GM18499 (cell line): ENCODE data around the gene CNR2.
"Not testable (repeated sequence)": the region's sequence is repeated elsewhere in the genome, so short reads cannot be mapped to it uniquely, and the experiment has no call there.

Experiments used
- ATAC-seq: cut with Tn5 transposase; IDR thresholded peaks from one replicate; pipeline ENCODE4 v1.9.1; 2021; ENCODE audit warnings: moderate number of reproducible peaks; ENCODE audit not compliant: insufficient read depth, unreplicated experiment

Gene CNR2

DNA sequence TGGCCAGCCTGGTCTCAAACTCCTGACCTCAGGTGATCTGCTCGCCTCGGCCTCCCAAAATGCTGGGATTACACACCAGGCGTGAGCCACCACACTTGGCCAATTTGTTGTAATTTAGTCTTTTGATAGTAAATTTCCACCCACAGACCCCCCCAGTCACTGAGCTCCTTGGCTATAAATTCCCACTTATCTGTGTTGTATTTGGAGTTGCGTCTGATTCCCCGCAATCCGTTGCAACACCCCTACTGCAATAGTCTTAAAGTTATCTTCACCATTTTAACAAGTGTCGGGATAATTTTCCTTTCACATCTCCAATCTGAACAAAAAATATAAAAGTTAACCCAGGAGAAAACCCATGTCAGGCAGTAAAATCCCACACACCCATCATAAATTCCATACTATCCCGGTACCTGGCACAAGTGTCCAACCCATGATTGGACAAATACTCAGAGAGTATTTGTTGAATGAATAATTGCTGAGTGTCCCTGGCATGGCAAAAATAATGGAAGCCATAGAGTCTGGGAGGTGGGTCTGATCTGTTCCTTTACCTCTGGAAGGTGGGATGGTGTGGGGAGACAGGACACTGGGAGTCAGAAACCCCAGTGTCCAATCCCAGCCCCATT, 9.3 kb upstream of the CNR2 start:
- ATAC-seq = no peak

DNA sequence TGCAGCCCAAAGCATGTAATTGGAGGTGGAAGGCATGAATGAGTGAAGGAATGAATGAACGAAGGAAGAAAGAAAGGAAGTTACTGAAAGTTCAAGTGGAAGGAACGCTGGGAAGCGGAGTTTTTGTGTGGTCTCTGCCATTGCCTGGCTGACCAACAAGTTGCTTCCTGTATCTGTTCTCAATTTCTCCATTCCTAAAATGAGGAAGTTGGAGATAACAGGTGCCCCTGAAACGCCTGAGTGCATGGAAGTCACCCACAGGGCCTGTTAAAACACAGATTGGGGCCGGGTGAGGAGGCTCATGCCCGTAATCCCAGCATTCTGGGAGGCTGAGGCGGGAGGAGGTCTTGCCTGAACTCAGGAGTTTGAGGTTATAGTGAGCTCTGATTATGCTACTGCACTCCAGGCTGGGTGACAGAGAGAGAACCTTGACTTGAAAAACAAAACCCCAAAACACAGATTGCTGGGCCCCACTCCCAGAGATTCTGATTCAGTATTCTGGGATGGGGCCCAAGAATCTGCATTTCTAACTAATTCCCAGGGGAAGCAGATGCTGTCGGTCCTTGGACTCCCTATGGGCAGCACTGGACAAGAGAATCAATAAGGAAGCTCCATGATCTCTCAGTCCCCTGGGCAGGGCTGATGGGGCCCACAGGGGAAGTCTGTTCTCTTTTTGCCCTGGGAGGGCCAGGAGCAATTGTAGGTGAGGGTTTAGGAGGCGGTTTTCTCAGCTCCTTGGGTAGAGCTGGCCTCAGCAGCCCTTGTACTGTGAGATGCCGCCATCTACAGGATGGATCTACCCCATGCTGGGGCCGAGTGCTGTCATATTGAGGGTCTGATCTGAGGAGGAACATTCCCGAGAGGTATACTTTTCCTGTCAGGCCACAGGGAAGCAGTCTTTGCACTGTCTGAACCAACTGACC, 3.3 kb upstream of the CNR2 start:
- no peak for ATAC-seq

DNA sequence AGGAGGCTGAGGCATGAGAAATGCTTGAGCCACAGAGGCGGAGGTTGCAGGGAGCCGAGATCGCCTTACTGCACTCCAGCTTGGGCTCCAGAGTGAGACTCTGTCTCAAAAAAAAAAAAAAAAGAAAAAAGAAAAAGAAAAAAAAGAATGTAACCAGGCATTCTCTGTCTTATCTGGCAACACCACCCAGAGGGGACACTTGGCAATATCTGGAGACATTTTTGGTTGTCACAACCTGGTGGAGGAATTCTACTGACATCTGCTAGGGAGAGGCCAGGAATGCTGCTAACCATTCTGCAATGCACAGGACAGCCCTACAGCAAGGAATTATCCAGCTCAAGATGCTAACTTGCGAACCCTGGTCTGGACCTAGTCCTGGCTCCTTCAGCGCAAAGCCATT, 2.3 kb upstream of the CNR2 start:
- ATAC-seq = no peak

DNA sequence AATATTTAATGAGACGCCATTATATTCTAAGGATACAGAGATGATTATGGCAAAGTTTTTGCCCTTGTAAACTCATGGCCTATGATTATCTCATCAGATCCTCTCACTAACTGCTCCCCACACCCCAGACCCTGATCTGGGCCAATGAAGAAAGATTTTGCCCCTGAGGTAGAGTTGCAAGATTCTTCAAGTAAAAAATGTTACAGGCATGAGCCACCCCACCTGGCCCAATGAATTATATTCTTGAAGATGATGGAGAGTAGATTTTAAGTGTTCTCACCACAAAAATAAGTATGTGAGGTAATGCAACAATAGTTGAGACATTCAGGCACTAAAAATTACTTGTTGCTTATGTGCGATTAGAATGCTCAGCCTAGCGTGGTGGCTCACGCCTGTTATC, 1.8 kb upstream of the CNR2 start:
- no peak for ATAC-seq

DNA sequence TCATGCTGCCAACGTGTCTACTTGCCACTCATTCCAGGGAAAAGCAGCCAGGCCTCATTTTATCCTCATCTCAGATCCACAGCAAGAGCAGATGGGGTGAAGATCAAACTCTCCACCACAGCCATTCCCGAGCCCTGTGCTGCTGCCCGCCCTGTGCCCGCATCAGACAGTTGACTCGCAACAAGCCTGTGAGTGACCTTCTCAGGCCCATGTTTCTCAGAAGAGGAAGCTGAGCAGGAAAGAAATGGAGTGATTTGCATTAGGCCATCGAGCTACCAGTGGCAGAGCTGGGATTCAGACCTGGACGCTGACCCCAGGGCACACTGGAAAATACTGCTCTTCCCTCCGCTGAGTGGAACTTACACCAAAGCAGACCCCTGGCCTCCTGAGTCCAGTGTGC, 1.2 kb downstream of the CNR2 start:
- ATAC-seq = no peak

DNA sequence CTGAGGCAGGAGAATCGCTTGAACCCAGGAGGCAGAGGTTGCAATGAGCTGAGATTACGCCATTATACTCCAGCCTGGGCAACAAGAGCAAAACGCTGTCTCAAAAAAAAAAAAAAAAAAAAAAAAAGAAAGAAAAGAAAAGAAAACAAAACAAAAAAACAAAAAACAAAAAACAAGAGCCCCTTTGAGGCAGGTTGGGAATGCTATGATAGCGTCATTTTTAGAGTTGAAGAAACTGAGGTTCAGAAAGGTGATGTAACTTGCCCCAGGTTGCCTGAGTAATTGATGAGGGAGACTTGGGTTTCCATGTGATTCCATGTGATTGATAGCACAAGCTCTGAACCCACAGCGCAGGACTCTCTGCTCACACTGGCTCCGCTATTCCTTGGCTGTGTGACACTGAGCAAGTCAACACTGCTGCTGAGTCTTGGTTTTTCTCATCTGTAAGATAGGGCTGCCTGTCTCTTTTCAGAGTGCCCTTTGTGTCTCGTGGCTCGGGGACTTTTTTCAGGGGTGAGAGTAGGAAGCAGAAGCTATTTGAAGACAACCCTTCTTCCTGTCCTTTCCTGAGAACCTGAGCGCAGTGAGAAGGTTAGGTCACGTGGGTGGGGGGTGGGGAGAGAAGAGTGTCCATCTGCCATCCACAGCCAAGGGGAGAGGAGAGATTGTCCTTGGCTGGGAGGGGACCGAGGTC, 2.5 kb downstream of the CNR2 start:
- ATAC-seq = no peak

DNA sequence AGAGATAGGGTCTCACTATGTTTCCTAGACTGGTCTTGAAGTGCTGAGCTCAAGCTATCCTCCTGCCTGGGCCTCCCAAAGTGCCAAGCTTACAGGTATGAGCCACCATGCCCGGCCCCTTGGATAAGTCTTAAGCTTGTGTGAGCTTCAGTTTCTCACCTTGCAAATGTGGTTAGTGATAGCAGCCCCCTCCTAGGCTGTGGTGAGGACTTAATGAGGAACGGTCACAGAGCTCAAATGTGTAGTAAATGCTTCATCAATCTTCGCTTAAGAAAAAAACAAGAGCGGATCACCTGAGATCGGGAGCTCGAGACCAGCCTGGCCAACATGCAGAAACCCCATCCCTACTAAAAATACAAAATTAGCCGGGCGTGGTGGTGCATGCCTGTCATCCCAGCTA, 3.0 kb downstream of the CNR2 start:
- no peak for ATAC-seq

DNA sequence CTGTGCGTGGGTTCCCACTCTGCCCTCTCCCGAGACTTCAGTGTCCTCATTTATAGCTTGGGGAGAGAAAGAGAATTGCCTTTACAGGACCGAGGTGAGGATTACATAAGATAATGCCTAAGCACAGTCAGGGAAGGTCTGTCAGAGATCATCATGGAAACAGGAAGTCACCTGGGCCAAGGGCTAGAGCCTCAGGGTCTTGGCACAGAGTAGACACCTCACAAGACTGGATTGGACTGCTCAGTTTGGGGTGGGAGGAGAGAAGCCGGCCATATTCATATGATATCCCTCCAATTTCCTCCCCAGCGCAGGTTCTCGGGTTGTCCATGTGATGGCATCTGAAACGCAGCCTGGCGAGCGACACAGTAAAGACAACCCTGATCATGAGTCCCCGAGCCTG, 3.8 kb downstream of the CNR2 start:
- no peak for ATAC-seq

DNA sequence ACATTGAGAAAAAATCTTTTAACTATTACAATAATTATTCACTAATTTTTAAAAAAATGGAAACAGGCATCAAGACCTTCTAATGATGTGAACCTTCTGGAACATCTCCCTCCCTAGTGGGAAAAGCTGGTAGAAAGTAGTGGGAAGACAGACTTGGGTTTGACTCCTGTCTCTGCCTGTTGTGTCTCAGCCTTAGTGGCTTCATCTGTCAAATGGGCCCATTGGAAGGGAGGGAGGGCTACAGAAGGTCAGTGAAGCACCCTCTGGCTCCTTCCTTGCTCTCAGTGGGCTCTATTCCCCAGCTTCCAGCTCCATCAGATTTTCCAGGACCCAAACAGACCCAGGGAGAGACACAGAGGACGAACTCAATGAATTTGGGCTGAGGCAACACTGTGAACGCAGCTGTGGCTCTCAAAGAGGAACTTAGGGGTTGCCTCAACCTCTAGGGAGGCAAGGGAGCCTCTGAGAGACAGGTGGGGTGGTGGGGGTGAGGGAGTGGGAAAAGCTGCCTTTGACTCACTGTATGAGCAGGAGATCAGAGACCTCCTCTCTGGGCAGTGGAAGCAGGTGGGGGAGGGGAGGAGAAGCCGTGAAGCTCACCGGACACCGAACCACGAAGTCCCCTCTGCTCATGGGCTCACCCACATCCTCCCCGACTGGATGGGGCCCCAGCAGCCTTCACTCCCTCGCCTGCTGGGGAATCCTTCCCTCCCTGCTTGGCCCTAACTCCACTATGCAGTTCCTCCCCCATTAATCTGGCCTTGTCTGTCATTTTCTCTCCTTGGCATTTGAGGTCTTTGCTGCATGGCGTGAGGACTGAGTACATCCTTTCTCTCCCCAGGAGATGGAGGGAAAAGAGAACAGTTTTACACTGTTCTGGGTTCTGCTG, 4.5 kb downstream of the CNR2 start:
- no peak for ATAC-seq

DNA sequence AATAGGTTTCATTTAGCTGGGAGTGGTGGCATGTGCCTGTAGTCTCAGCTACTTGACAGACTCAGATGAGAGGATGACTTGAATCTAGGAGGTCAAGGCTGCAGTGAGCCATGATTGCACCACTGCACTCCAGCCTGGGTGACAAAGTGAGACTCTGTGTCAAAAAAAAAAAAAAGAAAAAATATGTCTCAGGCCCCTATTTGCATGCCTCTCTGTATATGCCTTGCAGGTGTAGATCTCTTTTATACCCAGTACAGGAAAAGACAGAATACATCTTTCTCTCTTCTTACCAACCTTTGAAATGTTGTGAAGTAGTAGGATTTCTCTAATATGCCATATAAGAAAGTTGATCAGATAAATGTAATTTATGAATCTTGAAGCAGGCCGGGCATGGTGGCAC, 6.4 kb downstream of the CNR2 start:
- no peak for ATAC-seq

DNA sequence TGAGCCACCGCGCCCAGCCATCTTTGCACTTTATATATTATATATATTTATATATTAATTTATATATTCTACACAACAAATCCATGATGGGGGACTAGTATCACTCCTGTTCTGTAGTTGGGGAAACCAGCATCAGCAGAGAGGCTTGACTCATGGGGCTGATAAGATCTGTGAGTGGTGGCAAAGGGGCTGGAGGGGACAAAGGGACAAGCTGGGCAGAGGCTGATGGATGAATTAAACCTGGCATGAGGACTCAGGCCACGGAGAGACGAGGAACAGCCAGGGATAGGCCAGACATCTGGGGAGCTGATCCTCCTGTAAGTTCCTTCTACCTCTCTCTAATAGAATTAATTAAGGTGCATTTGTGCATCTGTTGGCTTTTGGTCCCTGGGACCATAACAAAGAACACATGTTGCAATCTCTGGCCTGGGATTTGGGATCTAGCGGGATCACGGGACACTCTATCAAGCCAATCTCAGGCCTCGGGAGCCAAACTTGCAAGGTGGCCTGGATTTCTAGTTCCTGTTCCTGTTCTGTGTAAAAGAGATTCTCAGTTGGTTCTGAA, 7.6 kb downstream of the CNR2 start:
- ATAC-seq = no peak

DNA sequence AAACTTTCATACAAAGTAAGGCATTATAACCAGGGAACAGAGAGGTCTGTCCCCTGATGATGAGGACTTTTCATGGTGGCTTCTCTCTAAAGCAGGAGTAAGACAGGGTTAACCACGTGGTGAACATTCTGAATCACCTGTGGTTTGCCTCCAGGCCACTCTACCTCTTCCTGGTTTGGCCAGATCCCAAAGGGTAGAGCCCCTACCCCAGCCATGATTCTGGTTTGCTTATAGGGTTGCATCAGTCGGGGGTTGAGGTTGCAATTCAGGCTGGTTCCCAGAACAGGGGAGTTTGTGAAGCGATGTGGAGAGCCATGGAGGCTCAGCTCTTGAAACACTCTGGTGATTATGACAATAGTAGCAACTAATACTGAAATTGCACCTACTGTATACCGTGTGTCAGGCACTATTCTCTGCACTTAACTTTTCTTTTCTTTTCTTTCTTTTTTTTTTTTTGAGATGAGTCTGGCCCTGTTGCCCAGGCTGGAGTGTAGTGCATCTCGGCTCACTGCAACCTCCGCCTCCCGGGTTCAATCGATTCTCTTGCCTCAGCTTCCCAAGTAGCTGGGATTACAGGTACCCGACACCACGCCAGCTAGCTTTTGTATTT, 8.3 kb downstream of the CNR2 start:
- no peak for ATAC-seq

DNA sequence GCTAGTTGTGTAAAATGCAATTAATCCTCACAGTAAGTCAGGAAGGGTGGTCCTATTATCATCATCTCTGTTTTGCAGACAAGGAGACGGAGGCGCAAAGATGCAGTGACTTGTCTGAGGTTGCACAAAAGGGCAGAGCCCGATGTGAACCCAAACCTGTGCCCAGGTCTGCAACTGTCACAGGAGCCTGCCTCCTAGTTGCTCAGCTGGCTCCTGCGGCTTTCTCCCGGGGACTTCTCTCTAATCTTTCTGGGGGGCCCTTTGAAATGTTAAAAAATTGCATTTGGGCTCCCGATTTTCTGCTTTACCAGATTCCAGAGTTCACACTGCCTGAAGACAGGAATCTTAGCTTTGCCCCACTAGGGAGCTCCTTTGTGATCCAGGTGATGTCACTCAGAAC, 9.4 kb downstream of the CNR2 start:
- no peak for ATAC-seq

DNA sequence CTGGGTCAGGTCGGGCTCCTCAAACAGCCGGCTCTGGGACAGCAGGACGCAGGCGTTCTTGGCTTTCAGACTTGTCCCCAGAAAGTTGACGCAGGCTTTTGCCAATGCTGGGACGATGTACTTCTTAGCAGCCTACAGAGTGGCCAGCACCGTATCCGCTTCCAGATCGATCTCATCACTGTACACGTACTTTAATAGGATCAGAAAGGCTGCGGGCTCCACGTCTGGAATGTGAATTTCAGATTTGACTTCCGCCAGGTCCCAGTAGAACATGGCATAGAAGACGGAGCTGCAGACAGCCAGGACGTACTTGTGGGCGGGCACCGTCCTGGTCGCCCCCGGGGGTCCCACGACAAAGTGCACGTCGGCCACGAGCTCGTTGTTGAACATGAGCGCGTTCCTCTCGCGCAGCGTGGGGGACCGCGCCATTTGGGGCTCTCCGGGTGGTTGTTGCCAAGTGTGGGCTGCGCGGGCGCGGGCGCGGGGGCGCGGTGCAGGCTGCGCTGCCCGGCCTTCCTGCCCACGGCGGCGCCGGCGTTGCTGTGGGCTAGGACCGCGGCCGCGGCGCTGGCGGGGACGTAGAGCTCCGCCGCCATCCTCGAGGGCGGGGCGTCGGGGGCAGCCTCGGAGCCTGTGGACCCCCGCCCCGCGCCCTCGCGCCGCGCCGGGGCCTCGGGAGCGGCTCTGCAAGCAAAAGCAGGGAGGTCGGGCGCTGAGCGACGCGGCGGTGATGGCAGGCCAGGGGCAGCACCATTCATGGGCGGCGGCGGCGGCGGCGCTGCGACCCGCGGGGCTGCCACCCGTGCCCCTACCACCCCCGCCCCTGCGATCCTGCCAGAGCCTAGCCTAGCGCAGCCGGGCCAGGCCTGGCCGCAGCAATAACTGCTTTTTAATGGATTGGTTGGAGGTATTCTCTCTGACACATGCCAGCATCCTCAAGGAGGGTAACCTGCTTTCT, 10.6 kb downstream of the CNR2 start:
- ATAC-seq = no peak

DNA sequence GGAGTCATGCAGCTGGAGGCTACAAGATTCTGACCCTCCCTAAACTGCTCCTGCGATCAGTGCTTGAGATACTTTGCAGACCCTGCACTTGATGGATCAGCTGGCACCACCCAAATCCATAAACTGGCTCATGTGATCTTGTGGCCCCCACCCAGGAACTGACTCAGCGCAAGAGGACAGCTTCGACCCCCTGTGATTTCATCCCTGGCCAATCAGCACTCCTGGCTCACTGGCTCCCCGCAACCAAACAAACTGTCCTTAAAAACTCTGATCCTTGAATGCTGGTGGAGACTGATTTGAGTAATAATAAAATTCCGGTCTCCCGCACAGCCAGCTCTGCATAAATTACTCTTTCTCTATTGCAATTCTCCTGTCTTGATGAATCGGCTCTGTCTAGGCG, 13.1 kb downstream of the CNR2 start:
- not testable (repeated sequence) for ATAC-seq

DNA sequence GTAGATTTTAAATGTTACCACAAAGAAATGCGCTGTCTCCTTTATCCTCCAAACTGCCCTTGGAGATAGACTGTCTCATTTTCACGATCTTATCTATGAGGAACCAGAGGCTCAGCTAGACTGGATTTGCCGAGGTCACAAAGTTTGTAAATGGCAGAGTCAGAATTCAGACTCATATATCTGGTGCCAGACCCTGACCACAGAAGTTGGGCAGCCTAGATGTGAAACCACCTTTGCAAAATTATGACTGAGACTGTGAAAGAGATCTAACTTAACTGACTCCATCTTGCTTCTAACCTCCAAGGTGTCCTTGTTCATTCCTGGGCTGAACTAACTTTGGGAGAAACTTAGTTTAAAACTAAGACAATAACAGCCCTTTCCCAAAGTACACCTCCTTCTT, 14.1 kb downstream of the CNR2 start:
- no peak for ATAC-seq

DNA sequence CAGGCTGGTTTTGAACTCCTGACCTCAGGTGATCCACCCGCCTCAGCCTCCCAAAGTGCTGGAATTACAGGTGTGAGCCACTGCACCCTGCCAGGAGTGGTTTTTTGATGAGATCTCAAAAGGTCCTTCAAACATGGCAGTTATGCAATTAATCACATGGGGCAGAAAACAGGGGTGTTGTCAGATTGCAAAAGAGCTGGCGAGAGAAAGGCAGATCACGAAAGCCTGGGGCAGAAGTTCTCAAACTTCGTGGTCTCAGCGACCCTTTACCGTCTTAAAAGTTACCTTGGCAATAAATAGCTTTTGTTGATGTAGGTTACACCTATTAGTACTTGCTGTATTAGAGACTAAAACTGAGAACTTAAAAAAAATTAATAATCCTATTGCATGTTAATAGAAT, 16.1 kb downstream of the CNR2 start:
- ATAC-seq = no peak

DNA sequence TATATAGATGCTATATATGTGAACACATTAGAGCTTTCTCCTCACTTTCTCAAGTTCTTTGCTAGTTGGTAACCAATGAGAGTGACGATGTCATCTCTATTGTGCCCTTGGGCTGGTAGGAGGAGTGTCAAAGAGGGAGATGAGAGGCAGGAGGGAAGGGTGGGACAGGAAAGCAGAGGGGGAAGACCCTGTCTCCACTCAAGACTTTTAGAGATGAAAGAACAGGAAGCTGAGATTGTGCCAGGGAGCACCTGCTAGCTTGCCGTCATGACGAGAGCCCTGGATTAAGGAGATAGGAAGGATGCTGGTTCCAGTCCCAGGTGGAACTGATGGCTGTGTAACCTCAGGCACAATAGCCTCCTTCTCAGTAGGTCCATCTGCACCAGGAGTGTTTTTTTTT, 16.7 kb downstream of the CNR2 start:
- ATAC-seq = no peak

DNA sequence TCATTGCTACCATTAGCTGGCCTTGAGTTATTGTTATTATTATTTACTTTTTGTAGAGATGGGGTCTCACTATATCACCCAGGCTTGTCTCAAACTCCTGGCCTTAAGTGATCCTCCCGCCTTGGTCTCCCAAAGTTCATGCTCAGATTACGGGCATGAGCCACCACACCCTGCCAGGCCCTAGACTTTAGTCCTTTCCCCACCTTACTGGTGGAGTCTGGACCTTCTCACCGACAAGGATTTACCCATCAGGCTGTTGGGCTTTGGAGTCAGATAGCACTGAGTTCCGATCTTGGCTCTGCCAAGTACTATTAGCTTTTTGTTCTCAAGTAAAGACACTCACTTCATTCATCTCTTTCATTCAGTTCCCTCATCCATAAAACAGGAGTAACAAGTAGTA, 17.2 kb downstream of the CNR2 start:
- ATAC-seq = no peak
